Bronchial epithelial cell (primary cell): ENCODE results near the gene GUCY1A2. TPM values are rescaled to one million over a fixed set of nuclear protein-coding genes. Genes with fewer than 3 reads are reported as not detected.

Experiments
- DNase-seq: peaks from one replicate; pipeline ENCODE4 v3.0.0-alpha.2; 2010; ENCODE audit warnings: low read depth
- FAIRE-seq: peaks from 2 replicates; lab custom pipeline; 2011; peaks lifted over from hg19 to GRCh38; lab: Jason Lieb, UNC
- H3K27me3 ChIP-seq: 2 replicates; pipeline ENCODE4 v1.5.1; 2011; ENCODE audit warnings: low read length; ENCODE audit not compliant: control insufficient read depth, insufficient read depth
- H3K36me3 ChIP-seq: 2 replicates; pipeline ENCODE4 v1.5.1; 2011; ENCODE audit warnings: low read length; ENCODE audit not compliant: control insufficient read depth, insufficient read depth
- H3K4me3 ChIP-seq: 2 replicates; pipeline ENCODE4 v1.5.1; 2011; ENCODE audit warnings: mild to moderate bottlenecking, low read depth, low read length, control low read depth
- total RNA-seq: library from RNA; depleted of rRNA; stranded (reverse); fragments of >200 nt; gene quantifications from 2 replicates; pipeline ENCODE4 v1.2.1, GENCODE V29; 2014
- TF ChIP-seq, protein P1 (sequence below): IDR thresholded peaks from 2 replicates; pipeline ENCODE4 v1.5.1; 2011; ENCODE audit warnings: mild to moderate bottlenecking, moderate library complexity, low read length, control low read depth, inconsistent platforms; ENCODE audit not compliant: insufficient read depth, severe bottlenecking

The GUCY1A2 gene
- total RNA-seq, 1 donor from 2014 or later: not detected

DNA sequence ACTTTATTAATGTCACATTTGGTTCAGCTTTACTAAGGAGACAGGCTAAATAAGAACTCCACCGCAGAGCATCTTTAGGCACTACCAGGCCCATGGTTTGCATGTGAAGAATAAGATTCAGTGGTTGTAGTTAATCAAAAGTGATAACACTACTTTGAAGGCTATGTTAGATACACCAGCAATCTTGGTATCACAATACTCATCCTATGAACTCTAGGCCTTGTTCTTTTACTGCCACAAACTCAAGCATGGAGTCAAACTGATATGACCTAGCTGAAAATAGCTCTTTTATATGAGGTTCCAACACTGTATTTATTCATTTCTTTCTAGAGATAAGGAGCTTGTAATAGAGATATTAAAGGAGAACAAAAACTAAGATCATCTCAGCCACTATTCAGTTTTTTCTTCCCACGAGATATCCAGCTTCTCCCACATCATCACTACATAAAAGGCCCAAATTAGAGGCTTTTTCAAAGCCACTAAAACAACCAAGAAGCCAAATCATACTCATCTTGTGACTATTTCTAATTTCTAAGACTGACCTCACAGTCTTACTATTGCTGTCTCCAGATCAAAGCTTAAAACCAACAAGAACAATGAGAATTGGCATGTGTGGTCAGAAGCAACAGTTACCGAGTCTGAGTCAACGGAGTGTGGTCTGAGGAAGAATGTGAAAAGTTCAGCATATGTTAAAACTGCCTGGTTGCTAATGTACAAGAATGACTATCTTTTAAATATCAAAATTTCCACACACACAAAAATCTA is 25.1 kb upstream of the GUCY1A2 start:
- H3K36me3 ChIP-seq: no peaks in the 10 kb centered on the region
- no peak overlapping the region for H3K4me3 ChIP-seq
- H3K27me3 ChIP-seq: no peaks in the 10 kb centered on the region
- DNase-seq (peak; percentile 70), FAIRE-seq (no peak)
- TF ChIP-seq, protein P1, sequence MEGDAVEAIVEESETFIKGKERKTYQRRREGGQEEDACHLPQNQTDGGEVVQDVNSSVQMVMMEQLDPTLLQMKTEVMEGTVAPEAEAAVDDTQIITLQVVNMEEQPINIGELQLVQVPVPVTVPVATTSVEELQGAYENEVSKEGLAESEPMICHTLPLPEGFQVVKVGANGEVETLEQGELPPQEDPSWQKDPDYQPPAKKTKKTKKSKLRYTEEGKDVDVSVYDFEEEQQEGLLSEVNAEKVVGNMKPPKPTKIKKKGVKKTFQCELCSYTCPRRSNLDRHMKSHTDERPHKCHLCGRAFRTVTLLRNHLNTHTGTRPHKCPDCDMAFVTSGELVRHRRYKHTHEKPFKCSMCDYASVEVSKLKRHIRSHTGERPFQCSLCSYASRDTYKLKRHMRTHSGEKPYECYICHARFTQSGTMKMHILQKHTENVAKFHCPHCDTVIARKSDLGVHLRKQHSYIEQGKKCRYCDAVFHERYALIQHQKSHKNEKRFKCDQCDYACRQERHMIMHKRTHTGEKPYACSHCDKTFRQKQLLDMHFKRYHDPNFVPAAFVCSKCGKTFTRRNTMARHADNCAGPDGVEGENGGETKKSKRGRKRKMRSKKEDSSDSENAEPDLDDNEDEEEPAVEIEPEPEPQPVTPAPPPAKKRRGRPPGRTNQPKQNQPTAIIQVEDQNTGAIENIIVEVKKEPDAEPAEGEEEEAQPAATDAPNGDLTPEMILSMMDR: no peak

DNA sequence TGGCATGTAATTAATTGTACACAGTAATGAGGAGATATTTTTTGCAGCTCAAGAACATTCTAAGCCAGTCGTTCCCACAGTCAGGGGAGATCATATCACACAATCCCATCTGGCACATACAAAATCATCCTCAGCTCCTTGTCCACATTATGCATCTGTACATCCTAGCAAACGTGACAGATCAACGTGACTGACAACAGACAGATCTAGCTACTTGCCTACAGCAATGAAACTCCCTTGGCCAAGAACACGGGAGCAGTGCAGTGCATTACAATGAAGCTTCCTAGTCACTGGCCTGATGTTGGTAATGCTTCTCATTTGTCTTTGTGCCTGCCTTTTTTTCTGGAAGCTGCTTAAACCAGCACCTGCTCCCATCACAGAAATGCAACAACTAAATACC is 24.5 kb upstream of the GUCY1A2 start:
- H3K4me3 ChIP-seq: no peak overlapping the region
- H3K36me3 ChIP-seq: no peaks in the 10 kb centered on the region
- TF ChIP-seq, protein P1: no peak
- FAIRE-seq (peak; percentile 93), DNase-seq (no peak)
- no peaks in the 10 kb centered on the region for H3K27me3 ChIP-seq

DNA sequence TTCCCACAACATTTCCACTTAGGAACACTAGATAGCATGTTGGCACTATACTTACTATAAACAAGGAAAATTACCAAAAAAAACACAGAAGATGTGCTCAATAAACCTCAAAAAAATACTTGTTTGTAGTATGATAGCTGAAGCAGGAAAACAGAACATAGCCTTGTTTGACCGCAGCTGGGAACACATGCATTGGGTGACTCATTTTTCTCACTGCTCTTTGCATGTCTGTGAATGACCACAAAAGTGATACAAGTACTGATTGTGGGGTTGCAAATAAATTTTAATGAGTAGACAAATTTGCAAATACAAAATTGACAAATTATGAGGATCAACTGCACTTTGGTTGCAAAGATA is 22.8 kb upstream of the GUCY1A2 start:
- peak; percentile 30 for DNase-seq
- FAIRE-seq: no peak
- TF ChIP-seq, protein P1: no peak

DNA sequence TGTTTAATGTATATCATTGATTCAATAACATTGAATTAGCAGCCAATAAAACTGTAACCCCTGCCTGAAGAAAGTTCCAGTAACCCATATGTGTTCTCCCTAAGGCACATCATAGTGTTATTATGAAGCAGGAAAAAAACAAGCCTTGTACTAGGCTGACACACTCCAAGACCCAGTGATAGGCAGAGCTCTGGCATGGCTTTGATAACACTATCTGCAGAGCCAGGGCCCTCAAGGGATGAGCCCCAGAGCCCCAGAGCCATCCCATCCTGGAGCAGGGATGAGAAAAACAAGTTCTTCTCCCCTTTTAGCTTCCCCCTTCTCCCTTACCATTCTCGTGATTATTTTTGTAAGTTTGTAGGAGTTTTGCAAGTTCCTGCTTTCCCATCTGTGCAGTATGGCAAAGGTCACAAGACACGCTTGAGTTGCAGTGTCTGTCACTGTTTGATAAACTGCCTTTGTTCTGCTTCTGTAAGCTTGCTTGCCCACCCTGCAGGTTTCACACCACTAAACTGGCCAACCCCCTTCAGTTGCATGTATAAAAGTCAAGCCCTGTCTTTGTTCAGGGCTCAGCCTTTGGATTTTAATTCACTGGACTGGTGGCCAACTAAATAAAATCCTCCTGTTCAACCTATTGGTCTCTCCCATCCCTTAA is 22.3 kb upstream of the GUCY1A2 start:
- H3K36me3 ChIP-seq: no peaks in the 10 kb centered on the region
- no peaks in the 10 kb centered on the region for H3K27me3 ChIP-seq
- no peak for FAIRE-seq
- H3K4me3 ChIP-seq: no peak overlapping the region
- TF ChIP-seq, protein P1: no peak
- DNase-seq: no peak

More for the DNA sequence above, 22.8 kb upstream of the GUCY1A2 start:
- H3K27me3 ChIP-seq: no peaks in the 10 kb centered on the region
- no peak overlapping the region for H3K4me3 ChIP-seq
- H3K36me3 ChIP-seq: no peaks in the 10 kb centered on the region

DNA sequence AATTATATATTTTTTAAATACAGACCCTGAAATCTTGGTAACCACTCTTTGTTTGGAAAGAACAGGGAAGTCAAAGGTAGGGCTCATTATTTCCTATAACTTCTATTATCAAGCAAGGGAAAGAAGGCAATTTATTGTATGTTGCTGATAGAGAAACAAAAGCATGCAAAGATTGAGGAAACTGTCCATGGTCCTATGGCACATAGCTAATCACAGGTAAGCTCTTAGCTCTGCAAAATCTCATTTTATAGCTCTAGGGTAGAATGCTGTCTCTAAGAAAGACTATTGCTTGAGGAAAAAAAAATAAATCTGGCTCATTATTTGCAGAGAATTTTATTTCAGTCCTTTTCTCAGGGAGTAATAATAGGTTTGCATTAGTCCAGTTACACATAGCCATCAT is 7.4 kb upstream of the GUCY1A2 start:
- no peak overlapping the region for H3K4me3 ChIP-seq
- TF ChIP-seq, protein P1: no peak
- no peak for FAIRE-seq

More for the DNA sequence above, 7.4 kb upstream of the GUCY1A2 start:
- H3K27me3 ChIP-seq: no peaks in the 10 kb centered on the region
- no peaks in the 10 kb centered on the region for H3K36me3 ChIP-seq
- no peak for DNase-seq
